K562 (cell line): ENCODE results near the gene KAZALD1. TPM values are rescaled to one million over a fixed set of nuclear protein-coding genes. Genes with fewer than 3 reads are reported as not detected.

Experiments
- ARID1B ChIP-seq: fragments of 450-650 bp; IDR thresholded peaks from 2 replicates; pipeline ENCODE4 v1.6.1; 2016; ENCODE audit warnings: antibody characterized with exemption, mild to moderate bottlenecking, inconsistent platforms
- FOXK1 ChIP-seq: sonication (generic); formaldehyde crosslinking; IDR thresholded peaks from 2 replicates; pipeline ENCODE4 v1.8.0; 2022; ENCODE audit warnings: missing genetic modification reagents, mild to moderate bottlenecking, borderline replicate concordance
- HNRNPK ChIP-seq: fragments of 200-400 bp; formaldehyde crosslinking; IDR thresholded peaks from one replicate; pipeline ENCODE4 v1.6.1; 2018; ENCODE audit warnings: mild to moderate bottlenecking, low read depth, low read length; ENCODE audit not compliant: poor library complexity, severe bottlenecking
- JUNB ChIP-seq: fragments of 450-650 bp; formaldehyde crosslinking; conservative IDR thresholded peaks from 2 replicates; pipeline ENCODE4 v1.4.0; 2020; ENCODE audit warnings: mild to moderate bottlenecking
- KHSRP ChIP-seq: fragments of 450-650 bp; IDR thresholded peaks from 2 replicates; pipeline ENCODE4 v1.6.1; 2017
- MYNN ChIP-seq, 2 experiments: sonication (generic); formaldehyde crosslinking in 1 of 2; IDR thresholded peaks; 2 replicates each; pipeline versions ENCODE4 v1.5.0 to v1.6.1; 2016 to 2020; ENCODE audit warnings: antibody characterized with exemption in 1 of 2, missing genetic modification reagents in 1 of 2
- NCOA4 ChIP-seq: fragments of 450-650 bp; IDR thresholded peaks from 2 replicates; pipeline ENCODE4 v1.6.1; 2018; ENCODE audit warnings: mild to moderate bottlenecking; ENCODE audit not compliant: partially characterized antibody
- PCBP1 ChIP-seq: fragments of 200-400 bp; formaldehyde crosslinking; IDR thresholded peaks from 2 replicates; pipeline ENCODE4 v1.6.1; 2018; ENCODE audit warnings: mild to moderate bottlenecking, low read depth, low read length; ENCODE audit not compliant: poor library complexity, severe bottlenecking
- PML ChIP-seq: IDR thresholded peaks from 2 replicates; pipeline ENCODE4 v1.6.1; 2012; ENCODE audit warnings: low read length, inconsistent platforms
- SMARCA4 ChIP-seq: fragments of 450-650 bp; IDR thresholded peaks from 2 replicates; pipeline ENCODE4 v1.6.1; 2016
- SREBF1 ChIP-seq: fragments of 150-350 bp; IDR thresholded peaks from 2 replicates; pipeline ENCODE4 v1.6.1; 2014; ENCODE audit warnings: antibody characterized with exemption, low read depth, low read length, borderline replicate concordance
- TAF7 ChIP-seq: fragments of 450-650 bp; IDR thresholded peaks from 2 replicates; pipeline ENCODE4 v1.6.1; 2016; ENCODE audit warnings: missing genetic modification characterization, missing compliant biosample characterization
- TEAD1 ChIP-seq, 2 experiments: fragments of 450-650 bp in 1 of 2; sonication (generic) in 1 of 2; formaldehyde crosslinking; IDR thresholded peaks; 2 replicates each; pipeline versions ENCODE4 v1.4.0 to v1.8.0; 2020 to 2022; ENCODE audit warnings: mild to moderate bottlenecking in 2 of 2, missing genetic modification reagents in 1 of 2
- TEAD4 ChIP-seq, 2 experiments: sonication (generic) in 1 of 2; formaldehyde crosslinking in 1 of 2; IDR thresholded peaks; 2 replicates each; pipeline versions ENCODE4 v1.6.1 to v1.8.0; 2012 to 2022; ENCODE audit warnings: borderline replicate concordance in 1 of 2, inconsistent platforms in 1 of 2, low read length in 1 of 2, mild to moderate bottlenecking in 1 of 2, missing genetic modification reagents in 1 of 2
- U2AF2 ChIP-seq: fragments of 200-400 bp; formaldehyde crosslinking; optimal IDR thresholded peaks from 2 replicates; pipeline ENCODE3; 2017; ENCODE audit warnings: low read depth, mild to moderate bottlenecking, low read length
- ZBTB2 ChIP-seq: fragments of 450-650 bp; IDR thresholded peaks from 2 replicates; pipeline ENCODE4 v1.6.1; 2016; ENCODE audit warnings: antibody characterized with exemption
- ZC3H4 ChIP-seq: sonication (generic); formaldehyde crosslinking; IDR thresholded peaks from 2 replicates; pipeline ENCODE4 v1.9.0; 2021; ENCODE audit warnings: missing genetic modification reagents, borderline replicate concordance
- ZC3H8 ChIP-seq: fragments of 450-650 bp; IDR thresholded peaks from 2 replicates; pipeline ENCODE4 v1.6.1; 2017
- ZNF239 ChIP-seq: fragments of 250-450 bp; sonication (Bioruptor Pico); IDR thresholded peaks from 2 replicates; pipeline ENCODE4 v1.4.0; 2020; ENCODE audit warnings: mild to moderate bottlenecking
- ZNF311 ChIP-seq: fragments of 250-450 bp; sonication (Bioruptor Pico); IDR thresholded peaks from 2 replicates; pipeline ENCODE4 v1.4.0; 2020; ENCODE audit warnings: mild to moderate bottlenecking, moderate library complexity
- ZNF717 ChIP-seq: fragments of 250-450 bp; sonication (Bioruptor Pico); IDR thresholded peaks from 2 replicates; pipeline ENCODE4 v1.5.0; 2021
- ZNF75A ChIP-seq: fragments of 450-650 bp; formaldehyde crosslinking; IDR thresholded peaks from 2 replicates; pipeline ENCODE4 v1.4.0; 2020; ENCODE audit warnings: mild to moderate bottlenecking
- ZNF780A ChIP-seq: fragments of 250-450 bp; sonication (Bioruptor Pico); IDR thresholded peaks from 2 replicates; pipeline ENCODE4 v1.5.0; 2021; ENCODE audit warnings: mild to moderate bottlenecking
- polyA plus RNA-seq, 8 experiments: library from polyadenylated mRNA; depleted of rRNA in 4 of 8; stranded (reverse) in 5 of 8; unstranded in 3 of 8; fragments of >200 nt; fragmentation: Nextera tagmentation in 2 of 8; fragmentation: Illumina TruSeq in 1 of 8; extraction: Ambion mirVana in 2 of 8; extraction: Trizol in 1 of 8; gene quantifications; 2 replicates each; pipeline versions ENCODE4 v1.2.1 to v1.2.3, GENCODE V29; 2011 to 2014; ENCODE audit warnings: inconsistent platforms in 1 of 8, missing spikeins in 1 of 8
- total RNA-seq, 7 experiments: library from RNA; depleted of rRNA in 6 of 7; stranded (reverse); fragments of >200 nt in 6 of 7; fragmentation: Illumina TruSeq in 2 of 7; extraction: Trizol in 2 of 7; gene quantifications; 2 replicates each; pipeline versions ENCODE4 v1.2.1 to v1.2.3, GENCODE V29; 2011 to 2021; ENCODE audit warnings: low replicate concordance in 1 of 7
- TF ChIP-seq, protein P1 (sequence below): fragments of 450-650 bp; formaldehyde crosslinking; IDR thresholded peaks from 2 replicates; pipeline ENCODE4 v1.4.0; 2020; ENCODE audit warnings: mild to moderate bottlenecking
- TF ChIP-seq, protein P2 (sequence below), 3 experiments: IDR thresholded peaks in 2 of 3; conservative IDR thresholded peaks in 1 of 3; 2 replicates each; pipeline ENCODE4 v1.5.1; 2011 to 2012; ENCODE audit warnings: low read length in 3 of 3, mild to moderate bottlenecking in 3 of 3, control low read depth in 2 of 3, improper control_type of control experiment in 1 of 3, inconsistent platforms in 1 of 3, low read depth in 1 of 3, mixed read lengths in 1 of 3, moderate library complexity in 1 of 3; ENCODE audit not compliant: insufficient read depth in 2 of 3

Gene KAZALD1
- total and polyA plus RNA-seq, 9 of the 15 experiments (the other 6 are each of a cell fraction or from before 2014, with no cell fraction given) = 0.15 to 10.0 (median 4.9) TPM

GRCh38 chr10:101032637-101033224 is 29.1 kb upstream of the KAZALD1 start (continued):
- TF ChIP-seq PCBP1 (no peak), FOXK1 (no peak), TEAD1 (CRISPR knock-in tag; IDR thresholded peaks at IDR 0.05) (no peak), KHSRP (no peak), U2AF2 (no peak), ZC3H8 (no peak), ZC3H4 (CRISPR knock-in tag) (no peak), ZNF75A (CRISPR knock-in tag) (no peak), ZNF780A (CRISPR knock-in tag) (no peak), ZNF239 (CRISPR knock-in tag) (no peak), JUNB (no peak), ZNF717 (CRISPR knock-in tag) (no peak), NCOA4 (no peak), TEAD4 (IDR thresholded peaks at IDR 0.05; ENCODE audit: low read length) (no peak), TEAD4 (CRISPR knock-in tag; IDR thresholded peaks at IDR 0.05; ENCODE audit: borderline replicate concordance) (no peak), SMARCA4 (peak; percentile 37; the same call in 1 of the 2 replicates), SREBF1 (no peak), TAF7 (tag) (no peak), HNRNPK (no peak), ZNF311 (CRISPR knock-in tag) (no peak), ARID1B (peak; percentile 47; the same call in 1 of the 2 replicates), MYNN (IDR thresholded peaks at IDR 0.05) (no peak), MYNN (CRISPR knock-in tag; IDR thresholded peaks at IDR 0.05) (no peak), ZBTB2 (no peak), PML (no peak)
- TF ChIP-seq, protein P1, sequence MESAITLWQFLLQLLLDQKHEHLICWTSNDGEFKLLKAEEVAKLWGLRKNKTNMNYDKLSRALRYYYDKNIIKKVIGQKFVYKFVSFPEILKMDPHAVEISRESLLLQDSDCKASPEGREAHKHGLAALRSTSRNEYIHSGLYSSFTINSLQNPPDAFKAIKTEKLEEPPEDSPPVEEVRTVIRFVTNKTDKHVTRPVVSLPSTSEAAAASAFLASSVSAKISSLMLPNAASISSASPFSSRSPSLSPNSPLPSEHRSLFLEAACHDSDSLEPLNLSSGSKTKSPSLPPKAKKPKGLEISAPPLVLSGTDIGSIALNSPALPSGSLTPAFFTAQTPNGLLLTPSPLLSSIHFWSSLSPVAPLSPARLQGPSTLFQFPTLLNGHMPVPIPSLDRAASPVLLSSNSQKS (CRISPR knock-in tag) = no peak
- TF ChIP-seq, protein P2, sequence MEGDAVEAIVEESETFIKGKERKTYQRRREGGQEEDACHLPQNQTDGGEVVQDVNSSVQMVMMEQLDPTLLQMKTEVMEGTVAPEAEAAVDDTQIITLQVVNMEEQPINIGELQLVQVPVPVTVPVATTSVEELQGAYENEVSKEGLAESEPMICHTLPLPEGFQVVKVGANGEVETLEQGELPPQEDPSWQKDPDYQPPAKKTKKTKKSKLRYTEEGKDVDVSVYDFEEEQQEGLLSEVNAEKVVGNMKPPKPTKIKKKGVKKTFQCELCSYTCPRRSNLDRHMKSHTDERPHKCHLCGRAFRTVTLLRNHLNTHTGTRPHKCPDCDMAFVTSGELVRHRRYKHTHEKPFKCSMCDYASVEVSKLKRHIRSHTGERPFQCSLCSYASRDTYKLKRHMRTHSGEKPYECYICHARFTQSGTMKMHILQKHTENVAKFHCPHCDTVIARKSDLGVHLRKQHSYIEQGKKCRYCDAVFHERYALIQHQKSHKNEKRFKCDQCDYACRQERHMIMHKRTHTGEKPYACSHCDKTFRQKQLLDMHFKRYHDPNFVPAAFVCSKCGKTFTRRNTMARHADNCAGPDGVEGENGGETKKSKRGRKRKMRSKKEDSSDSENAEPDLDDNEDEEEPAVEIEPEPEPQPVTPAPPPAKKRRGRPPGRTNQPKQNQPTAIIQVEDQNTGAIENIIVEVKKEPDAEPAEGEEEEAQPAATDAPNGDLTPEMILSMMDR (IDR thresholded peaks at IDR 0.05 in 2 of 3, conservative IDR thresholded peaks at IDR 0.05 in 1 of 3; ENCODE audit: insufficient read depth in 2 of 3, low read depth in 1 of 3, low read length in 3 of 3) = no peak
